Gastroesophageal sphincter (tissue), 4 donors: ENCODE measurements around the gene WWC1. TPM values are rescaled to one million over a fixed set of nuclear protein-coding genes. Genes with fewer than 3 reads are reported as not detected.

Source experiments
- ATAC-seq: fragments of 150-250 bp; one replicate; pipeline ENCODE4 v1.9.1; 2016; ENCODE audit warnings: mild to moderate bottlenecking, moderate library complexity
- H3K27ac ChIP-seq, 4 donors: fragments of 200-600 bp; sonication (generic) in 3 of 4; 1 replicate in 3 of 4; 2 replicates in 1 of 4; pipeline ENCODE4 v1.5.1; 2016 to 2019
- H3K27me3 ChIP-seq: fragments of 200-600 bp; sonication (generic); one replicate; pipeline ENCODE4 v1.5.1; 2019
- H3K36me3 ChIP-seq, 2 donors: fragments of 200-600 bp; sonication (generic); one replicate each; pipeline ENCODE4 v1.5.1; 2019; ENCODE audit warnings: control low read depth in 1 of 2
- H3K4me1 ChIP-seq, 3 donors: fragments of 200-600 bp; sonication (generic); 1 replicate in 2 of 3; 2 replicates in 1 of 3; pipeline ENCODE4 v1.5.1; 2016 to 2019; ENCODE audit warnings: control low read depth in 2 of 3
- H3K4me3 ChIP-seq, 2 donors: fragments of 200-600 bp; sonication (generic); one replicate each; pipeline ENCODE4 v1.5.1; 2019; ENCODE audit warnings: mild to moderate bottlenecking in 1 of 2, moderate library complexity in 1 of 2
- H3K9me3 ChIP-seq, 3 donors: fragments of 200-600 bp; sonication (generic); one replicate each; pipeline ENCODE4 v1.5.1; 2017 to 2019; ENCODE audit warnings: control low read depth in 2 of 3
- CTCF ChIP-seq, 4 experiments: fragments of 200-600 bp in 2 of 4; fragments of 450-650 bp in 2 of 4; sonication (generic) in 1 of 4; IDR thresholded peaks; one replicate each; pipeline ENCODE4 v1.5.1; 2017 to 2019; ENCODE audit warnings: antibody characterized with exemption in 4 of 4, mild to moderate bottlenecking in 2 of 4, moderate library complexity in 2 of 4
- EP300 ChIP-seq: sonication (generic); formaldehyde crosslinking; IDR thresholded peaks from one replicate; pipeline ENCODE4 v1.6.1; 2017; ENCODE audit warnings: antibody characterized with exemption, mild to moderate bottlenecking
- POLR2A ChIP-seq, 2 donors: fragments of 450-650 bp; IDR thresholded peaks; one replicate each; pipeline ENCODE4 v1.6.1; 2017; ENCODE audit warnings: antibody characterized with exemption in 2 of 2, mild to moderate bottlenecking in 2 of 2, moderate library complexity in 1 of 2
- POLR2AphosphoS5 ChIP-seq: sonication (generic); formaldehyde crosslinking; IDR thresholded peaks from one replicate; pipeline ENCODE4 v1.6.1; 2017; ENCODE audit warnings: antibody characterized with exemption
- WGBS, 2 donors: methylation state at CpG; one replicate each; pipeline ENCODE4 v1.1.5; 2018; ENCODE audit warnings: low coverage in 1 of 2; 5-methylcytosine and 5-hydroxymethylcytosine counted together
- total RNA-seq, 4 donors: library from RNA; depleted of rRNA; stranded (reverse); fragments of >200 nt; gene quantifications; one replicate each; pipeline ENCODE4 v1.1.0, GENCODE V29; 2016

The WWC1 gene
- total RNA-seq, 4 donors from 2014 or later, result 0.67 to 6.9 (median 3.8) TPM

- ATAC-seq, result no peak
- Histone ChIP-seq H3K36me3 (no peaks in the 10 kb centered on the region), H3K27me3 (no peaks in the 10 kb centered on the region), H3K4me3 (no peak overlapping the region), H3K4me1 (no peaks in the 10 kb centered on the region), H3K9me3 (no peaks in the 10 kb centered on the region), H3K27ac (no peak overlapping the region)
- WGBS, 2 donors, result 56 to 67% methylated on average over 4 to 5 of the region's 5 CpGs
- TF ChIP-seq POLR2A (IDR thresholded peaks at IDR 0.05) (no peak), POLR2AphosphoS5 (no peak), EP300 (no peak), CTCF (IDR thresholded peaks at IDR 0.05) (no peak)
These were observed 146.9 kb downstream of the WWC1 start for GRCh38 chr5:168438349-168438748.

GRCh38 chr5:168443533-168443932, 152.1 kb downstream of the WWC1 start:
- Histone ChIP-seq H3K4me1 (no peaks in the 10 kb centered on the region), H3K27ac (no peak overlapping the region), H3K4me3 (no peak overlapping the region), H3K9me3 (no peaks in the 10 kb centered on the region), H3K36me3 (no peaks in the 10 kb centered on the region), H3K27me3 (no peaks in the 10 kb centered on the region)
- no peak for TF ChIP-seq CTCF (IDR thresholded peaks at IDR 0.05)
- no peak for TF ChIP-seq POLR2A (IDR thresholded peaks at IDR 0.05)
- ATAC-seq, result no peak

- H3K27ac ChIP-seq, result no peak overlapping the region
- no peak for ATAC-seq
These were observed 152.7 kb downstream of the WWC1 start for GRCh38 chr5:168443950-168444700.

GRCh38 chr5:168446983-168447619, 155.7 kb downstream of the WWC1 start:
- 73 to 85% methylated on average over 8 to 10 of the region's 10 CpGs for WGBS, 2 donors

More at GRCh38 chr5:168443950-168444700, 152.7 kb downstream of the WWC1 start:
- H3K27me3 ChIP-seq, result no peaks in the 10 kb centered on the region
- no peak for TF ChIP-seq EP300
- no peaks in the 10 kb centered on the region for H3K9me3 ChIP-seq
- no peaks in the 10 kb centered on the region for H3K4me1 ChIP-seq
- no peak overlapping the region for H3K4me3 ChIP-seq
- 83 to 88% methylated on average over 2 of the region's 4 CpGs for WGBS, 2 donors
- H3K36me3 ChIP-seq, result no peaks in the 10 kb centered on the region

GRCh38 chr5:168447808-168448207, 156.4 kb downstream of the WWC1 start:
- no peak overlapping the region for H3K4me3 ChIP-seq
- H3K27ac ChIP-seq, result no peak overlapping the region
- H3K36me3 ChIP-seq, result no peaks in the 10 kb centered on the region
- no peaks in the 10 kb centered on the region for H3K4me1 ChIP-seq
- WGBS, 2 donors, result 29 to 58% methylated on average over 1 to 3 of the region's 4 CpGs
- no peaks in the 10 kb centered on the region for H3K9me3 ChIP-seq
- H3K27me3 ChIP-seq, result no peaks in the 10 kb centered on the region
- no peak for ATAC-seq
- TF ChIP-seq EP300 (no peak), CTCF (IDR thresholded peaks at IDR 0.05) (no peak), POLR2AphosphoS5 (no peak), POLR2A (IDR thresholded peaks at IDR 0.05) (no peak)

More at GRCh38 chr5:168446983-168447619, 155.7 kb downstream of the WWC1 start:
- no peak overlapping the region for H3K4me3 ChIP-seq
- ATAC-seq, result no peak
- H3K36me3 ChIP-seq, result no peaks in the 10 kb centered on the region
- no peaks in the 10 kb centered on the region for H3K9me3 ChIP-seq
- no peaks in the 10 kb centered on the region for H3K4me1 ChIP-seq
- no peaks in the 10 kb centered on the region for H3K27me3 ChIP-seq
- H3K27ac ChIP-seq, result no peak overlapping the region
- TF ChIP-seq POLR2A (IDR thresholded peaks at IDR 0.05), result no peak

GRCh38 chr5:168449166-168449565, 157.7 kb downstream of the WWC1 start:
- Histone ChIP-seq H3K27ac (no peak overlapping the region), H3K36me3 (no peaks in the 10 kb centered on the region)
- 93 to 100% methylated on average over 2 of the region's 2 CpGs for WGBS, 2 donors

More at GRCh38 chr5:168449166-168449565, 157.7 kb downstream of the WWC1 start:
- no peak for ATAC-seq
- no peak overlapping the region for H3K4me3 ChIP-seq
- H3K4me1 ChIP-seq, result no peaks in the 10 kb centered on the region
- H3K9me3 ChIP-seq, result no peaks in the 10 kb centered on the region
- TF ChIP-seq POLR2AphosphoS5, result no peak
- TF ChIP-seq CTCF (IDR thresholded peaks at IDR 0.05), result no peak
- no peak for TF ChIP-seq POLR2A (IDR thresholded peaks at IDR 0.05)
- no peak for TF ChIP-seq EP300
- no peaks in the 10 kb centered on the region for H3K27me3 ChIP-seq
